ENCODE measurements around the gene UPF1.

Gene UPF1

DNA sequence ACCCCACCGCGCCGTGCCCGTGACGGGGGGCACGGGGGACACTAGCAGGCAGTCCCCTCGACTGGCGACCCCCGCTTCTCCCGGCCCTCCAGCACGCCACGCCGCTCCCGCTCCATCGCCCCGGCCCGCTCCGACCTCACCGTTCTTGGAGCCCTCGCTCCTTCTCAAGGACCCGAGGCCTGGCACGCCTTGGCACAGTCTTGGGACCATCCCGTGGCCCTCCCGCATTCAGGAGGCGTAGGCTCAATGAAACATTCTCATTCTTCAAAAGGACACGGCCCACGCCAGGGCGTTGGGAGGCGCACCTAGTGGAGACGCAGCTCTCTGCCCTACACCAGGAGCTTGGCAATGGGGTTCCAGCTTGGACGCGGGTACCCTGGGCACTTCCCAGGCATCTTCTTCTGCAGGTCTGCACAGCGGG, 64.7 kb downstream of the UPF1 start:
- TF ChIP-seq GATA2 (IDR thresholded peaks at IDR 0.05; ENCODE audit: low read depth, low read length) (no peak), GATA3 (IDR thresholded peaks at IDR 0.05; ENCODE audit: low read depth, low read length) (no peak)

GRCh38 chr19:18897094-18898029, 65.6 kb downstream of the UPF1 start:
- no peak for TF ChIP-seq GATA3 (IDR thresholded peaks at IDR 0.05; ENCODE audit: low read depth, low read length)

- TF ChIP-seq GATA2 (IDR thresholded peaks at IDR 0.05; ENCODE audit: low read depth, low read length) (peak; percentile 5; the same call in 1 of the 2 replicates), GATA3 (IDR thresholded peaks at IDR 0.05; ENCODE audit: low read depth, low read length) (no peak)
Measured at GRCh38 chr19:18898081-18898606, 66.4 kb downstream of the UPF1 start.

DNA sequence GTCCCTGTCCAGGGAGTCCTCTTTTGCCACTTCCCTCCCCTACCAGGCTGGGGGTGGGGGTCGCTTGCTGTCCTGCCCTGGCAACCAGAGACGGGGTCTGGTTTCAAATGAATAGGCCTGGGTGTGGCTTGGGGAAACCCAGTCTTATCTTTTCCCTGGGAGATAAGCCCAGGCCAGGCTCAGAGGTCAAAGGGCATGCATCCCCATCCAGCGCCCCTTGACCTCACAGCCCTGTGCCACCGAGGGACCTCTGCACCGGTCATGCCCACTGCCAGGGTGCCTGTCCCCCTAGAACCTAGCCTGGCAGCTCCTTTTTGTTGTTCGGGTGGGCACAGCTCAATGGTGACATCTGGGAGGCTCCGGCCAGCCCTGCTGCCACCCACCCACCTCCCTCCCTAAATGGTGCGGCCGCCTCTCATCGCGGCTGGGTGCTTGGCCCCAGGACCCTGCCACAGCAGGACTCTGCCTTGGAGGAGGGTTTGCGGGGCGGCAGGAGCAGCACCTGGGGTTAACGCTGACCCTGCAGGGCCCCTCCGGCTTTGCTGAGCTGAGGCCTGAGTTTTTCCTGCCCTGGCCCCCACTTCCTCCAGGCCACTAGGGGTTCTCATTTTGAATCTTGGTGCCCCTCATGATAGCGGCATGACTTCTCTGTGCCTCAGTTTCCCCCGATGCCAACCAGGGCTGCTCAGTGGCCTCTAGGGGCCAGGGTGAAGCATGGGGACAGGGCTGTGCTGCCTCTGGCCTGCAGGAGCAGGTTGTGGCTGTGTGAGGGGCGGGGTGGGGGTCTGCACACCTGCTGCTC, 67.0 kb downstream of the UPF1 start:
- TF ChIP-seq GATA3 (IDR thresholded peaks at IDR 0.05; ENCODE audit: low read depth, low read length) (no peak), GATA2 (IDR thresholded peaks at IDR 0.05; ENCODE audit: low read depth, low read length) (no peak; the same call in 1 of the 2 replicates)

DNA sequence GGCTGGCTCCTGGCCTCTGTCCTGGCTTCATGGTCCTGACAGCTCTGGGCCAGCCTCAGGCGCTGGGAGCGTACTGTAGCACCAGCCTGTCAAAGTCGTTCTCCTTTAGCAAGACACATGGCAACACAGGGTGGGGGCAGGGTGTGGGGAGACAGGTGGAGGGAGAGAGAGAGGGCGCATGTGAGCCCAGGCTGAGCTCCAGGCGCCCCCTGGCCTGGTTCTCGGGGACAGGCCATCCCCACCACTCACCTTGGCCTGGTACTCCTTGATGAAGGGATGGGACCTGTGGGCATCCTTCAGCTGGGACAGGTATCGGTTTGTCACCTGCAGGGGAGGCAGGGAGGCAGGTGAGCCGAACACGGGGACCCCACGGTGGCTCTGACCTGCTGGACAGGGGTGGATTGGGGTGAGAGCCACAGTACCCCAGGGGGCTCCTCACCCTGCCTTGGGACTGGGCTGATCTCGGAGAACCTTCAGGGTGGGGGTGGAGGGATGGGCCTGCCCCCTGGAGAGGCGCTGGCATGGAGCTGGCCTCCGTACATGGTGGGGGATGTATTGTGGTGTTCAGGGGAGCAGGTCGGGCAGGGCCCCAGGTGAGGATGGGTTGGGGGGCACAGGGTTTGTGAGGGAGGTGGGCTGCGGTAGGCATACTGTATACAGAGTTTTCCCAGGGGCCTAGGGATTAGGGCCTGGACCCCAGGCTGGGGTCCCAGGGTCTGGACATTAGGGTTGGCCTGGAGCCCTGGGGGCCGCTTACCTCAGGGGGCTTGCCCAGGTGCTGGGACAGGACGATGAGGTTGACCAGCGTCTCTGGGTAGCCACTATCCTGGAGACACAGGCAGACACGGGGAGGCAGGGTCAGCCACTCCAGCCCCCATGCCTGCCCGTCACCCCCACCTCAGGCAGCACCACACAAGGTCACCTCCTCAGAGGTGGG, 68.1 kb downstream of the UPF1 start:
- TF ChIP-seq GATA3 (IDR thresholded peaks at IDR 0.05; ENCODE audit: low read depth, low read length) (no peak), GATA2 (IDR thresholded peaks at IDR 0.05; ENCODE audit: low read depth, low read length) (no peak)

DNA sequence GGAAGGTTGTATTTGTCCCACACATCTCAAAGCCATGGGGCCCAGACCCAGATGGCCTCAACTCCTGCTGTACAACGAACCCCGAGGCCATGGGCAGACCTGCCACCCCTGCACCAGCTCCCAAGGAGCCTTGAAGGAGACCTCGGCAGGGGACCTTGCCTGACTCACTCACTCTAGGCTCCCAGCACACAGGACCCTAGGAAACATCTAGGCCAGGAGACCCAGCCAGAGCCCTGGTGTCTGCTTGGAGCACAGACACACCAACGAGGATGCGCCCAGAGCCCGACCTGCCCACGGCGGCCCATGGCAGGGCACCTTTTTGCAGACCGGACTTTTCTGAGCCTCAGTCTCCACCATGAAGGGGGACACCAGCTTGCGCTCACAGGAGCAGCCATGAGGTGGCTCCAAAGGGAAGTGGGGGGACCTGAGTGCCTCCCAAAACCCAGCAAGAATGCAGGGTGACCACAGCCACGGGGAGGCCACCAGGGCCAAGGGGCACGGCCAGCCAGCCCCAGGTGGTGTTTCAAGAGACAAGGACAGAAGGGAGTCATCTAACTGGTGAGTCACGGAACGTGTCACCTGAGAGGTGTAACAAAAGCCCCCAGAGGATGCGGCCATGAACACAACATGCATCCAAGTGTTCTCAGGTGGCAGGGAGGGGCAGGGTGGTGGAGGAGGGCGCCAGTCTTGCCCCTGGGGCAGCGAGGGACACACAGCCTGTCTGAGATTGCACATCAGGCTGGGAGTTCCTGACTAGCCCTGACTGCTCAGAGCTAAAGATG, 69.1 kb downstream of the UPF1 start:
- TF ChIP-seq GATA2 (IDR thresholded peaks at IDR 0.05; ENCODE audit: low read depth, low read length) (no peak), GATA3 (IDR thresholded peaks at IDR 0.05; ENCODE audit: low read depth, low read length) (no peak)

DNA sequence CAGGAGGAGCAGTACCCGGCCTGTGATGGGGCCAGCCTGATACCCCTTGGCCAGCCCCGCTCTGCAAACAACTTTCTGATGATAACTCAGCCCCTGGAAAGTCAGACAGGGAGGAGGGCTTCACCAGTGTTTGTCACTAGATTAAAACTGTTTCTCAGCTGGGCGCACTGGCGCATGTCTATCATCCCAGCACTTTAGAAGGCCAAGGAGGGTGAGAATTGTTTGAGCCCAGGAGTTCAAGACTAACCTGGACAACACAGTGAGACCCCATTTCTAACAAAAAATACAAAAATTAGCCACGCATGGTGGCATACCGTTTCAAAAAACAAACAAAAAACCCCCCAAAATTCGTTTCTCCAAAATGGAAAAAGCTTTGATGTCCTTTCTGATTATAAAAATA, 69.7 kb downstream of the UPF1 start:
- TF ChIP-seq GATA2 (IDR thresholded peaks at IDR 0.05; ENCODE audit: low read depth, low read length): no peak
- no peak for TF ChIP-seq GATA3 (IDR thresholded peaks at IDR 0.05; ENCODE audit: low read depth, low read length)

DNA sequence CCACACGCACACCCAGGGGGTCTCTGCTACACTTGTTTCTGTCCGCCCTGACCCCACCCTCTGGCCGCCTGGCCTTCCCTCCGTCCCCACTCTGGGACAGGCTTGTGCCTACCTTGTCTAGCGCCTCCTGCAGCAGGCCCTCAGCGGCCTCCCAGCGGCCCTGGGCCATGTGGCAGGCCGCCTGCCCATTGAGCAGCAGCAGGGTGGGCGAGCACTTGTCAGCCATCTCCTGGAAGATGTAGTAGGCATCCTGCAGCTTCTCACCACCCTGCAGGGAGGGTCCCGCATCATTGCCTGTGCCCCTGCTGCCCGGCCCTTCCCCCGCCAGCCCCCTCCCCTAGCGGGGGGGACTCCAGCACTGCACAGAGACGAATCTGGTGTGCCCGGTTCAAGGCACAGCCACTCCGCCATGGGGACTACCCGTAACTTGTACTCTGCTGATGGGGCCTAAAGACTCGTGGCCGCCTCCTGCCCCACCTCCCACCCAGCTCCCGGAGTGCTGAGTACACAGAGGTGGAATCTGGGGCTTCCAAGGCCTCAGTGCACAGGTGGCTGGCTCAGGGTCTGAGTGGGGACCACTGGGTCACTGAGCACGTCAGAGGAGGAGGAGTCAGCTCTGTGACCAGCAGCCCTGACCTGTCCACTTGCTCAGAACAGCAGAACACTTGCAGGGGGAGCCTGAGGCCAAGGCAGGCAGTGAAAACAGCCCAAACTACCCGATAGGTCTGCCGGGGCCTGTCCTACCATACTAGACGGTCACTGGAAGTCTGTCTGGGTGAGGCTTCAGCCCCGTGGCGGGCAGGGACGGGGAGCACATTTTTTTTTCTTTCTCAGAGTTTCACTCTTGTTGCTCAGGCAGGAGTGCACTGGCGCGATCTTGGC, 71.6 kb downstream of the UPF1 start:
- TF ChIP-seq GATA2 (IDR thresholded peaks at IDR 0.05; ENCODE audit: low read depth, low read length): no peak
- TF ChIP-seq GATA3 (IDR thresholded peaks at IDR 0.05; ENCODE audit: low read depth, low read length): no peak

GRCh38 chr19:18904334-18905057, 72.7 kb downstream of the UPF1 start:
- TF ChIP-seq GATA3 (IDR thresholded peaks at IDR 0.05; ENCODE audit: low read depth, low read length): no peak
- TF ChIP-seq GATA2 (IDR thresholded peaks at IDR 0.05; ENCODE audit: low read depth, low read length): no peak

DNA sequence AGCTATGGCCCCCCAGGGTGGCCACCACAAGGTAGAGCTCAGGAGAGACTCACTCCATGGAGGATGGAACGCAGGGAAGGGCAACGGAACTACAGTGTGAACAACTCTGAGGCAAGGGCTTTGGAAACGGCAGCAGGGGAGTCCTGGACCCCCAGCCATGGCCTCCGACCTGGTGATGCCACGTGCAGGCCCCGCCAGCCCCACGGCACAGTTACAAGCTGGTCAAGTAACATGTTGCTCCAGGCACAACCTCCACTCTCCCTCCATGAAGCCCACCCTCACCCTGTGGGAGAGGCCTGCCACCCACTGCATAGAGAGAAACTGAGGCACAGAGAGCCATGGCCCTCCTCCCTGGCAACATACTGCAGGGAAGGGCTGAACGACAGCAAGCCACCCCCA, 73.3 kb downstream of the UPF1 start:
- TF ChIP-seq GATA3 (IDR thresholded peaks at IDR 0.05; ENCODE audit: low read depth, low read length): no peak
- no peak for TF ChIP-seq GATA2 (IDR thresholded peaks at IDR 0.05; ENCODE audit: low read depth, low read length)

DNA sequence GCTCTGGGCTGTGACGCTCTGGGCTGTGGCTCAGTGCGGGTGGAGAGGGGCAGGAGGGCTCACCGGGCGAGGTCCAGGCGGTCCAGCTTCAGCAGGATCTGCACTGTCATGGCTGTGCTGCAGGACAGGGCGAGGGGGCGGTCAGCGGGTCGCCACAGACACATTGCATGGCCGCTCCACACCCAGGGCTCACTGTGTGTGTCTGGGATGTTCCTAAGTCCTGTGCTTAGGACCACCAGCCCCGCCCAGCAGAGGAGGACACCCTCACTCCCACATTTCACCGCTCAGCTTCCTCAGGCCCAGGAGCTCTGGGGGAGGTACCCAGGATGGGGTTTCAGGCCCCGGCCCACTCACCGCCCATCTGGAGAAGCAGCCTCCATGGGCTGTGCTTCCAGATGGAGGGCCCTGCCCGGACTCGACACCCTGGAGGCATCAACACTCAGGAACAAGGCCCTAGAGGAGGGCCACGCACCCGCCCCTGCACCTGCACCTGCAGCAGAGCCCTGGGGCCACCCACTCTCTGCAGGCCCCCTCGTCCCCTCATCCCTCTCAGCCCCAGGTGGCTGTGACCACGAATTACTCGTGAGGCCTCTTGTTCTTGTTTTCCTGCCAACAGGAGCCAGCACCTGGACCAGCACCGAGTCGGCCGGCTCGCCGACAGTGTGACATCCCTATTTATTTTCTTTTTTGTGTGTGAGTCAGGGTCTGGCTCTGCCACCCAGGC, 73.9 kb downstream of the UPF1 start:
- TF ChIP-seq GATA3 (IDR thresholded peaks at IDR 0.05; ENCODE audit: low read depth, low read length) (no peak), GATA2 (IDR thresholded peaks at IDR 0.05; ENCODE audit: low read depth, low read length) (no peak)
